Cerebellar cortex (tissue), 1 donor: ENCODE data around the gene EMILIN1.
"Not testable (repeated sequence)": the region's sequence is repeated elsewhere in the genome, so short reads cannot be mapped to it uniquely, and the experiment has no call there.

ENCODE experiments used
- DNase-seq: peaks from one replicate; pipeline ENCODE4 v3.0.0-alpha.2; 2015; ENCODE audit warnings: low spot score

The EMILIN1 gene

GRCh38 chr2:27054721-27055120, 23.7 kb upstream of the EMILIN1 start:
- DNase-seq: no peak

DNA sequence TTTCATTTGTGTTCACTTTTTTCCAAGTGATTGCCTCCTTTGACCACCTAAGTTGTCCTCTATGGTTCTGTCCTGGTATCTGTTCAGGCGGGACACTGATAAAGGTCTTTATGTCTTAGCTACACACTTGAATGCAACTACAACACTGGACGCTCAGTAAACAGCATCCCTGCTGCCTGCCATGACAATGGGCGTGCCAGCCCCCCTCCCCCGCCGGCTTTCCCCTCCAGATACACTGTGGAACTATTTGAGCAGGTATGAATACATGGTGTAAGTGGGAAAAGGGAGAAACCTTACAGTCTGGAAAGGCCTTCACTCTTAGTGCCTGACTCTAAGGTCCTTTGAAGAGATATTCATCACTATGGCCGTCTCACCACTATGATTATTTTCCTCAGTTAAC, 21.2 kb upstream of the EMILIN1 start:
- DNase-seq: no peak

DNA sequence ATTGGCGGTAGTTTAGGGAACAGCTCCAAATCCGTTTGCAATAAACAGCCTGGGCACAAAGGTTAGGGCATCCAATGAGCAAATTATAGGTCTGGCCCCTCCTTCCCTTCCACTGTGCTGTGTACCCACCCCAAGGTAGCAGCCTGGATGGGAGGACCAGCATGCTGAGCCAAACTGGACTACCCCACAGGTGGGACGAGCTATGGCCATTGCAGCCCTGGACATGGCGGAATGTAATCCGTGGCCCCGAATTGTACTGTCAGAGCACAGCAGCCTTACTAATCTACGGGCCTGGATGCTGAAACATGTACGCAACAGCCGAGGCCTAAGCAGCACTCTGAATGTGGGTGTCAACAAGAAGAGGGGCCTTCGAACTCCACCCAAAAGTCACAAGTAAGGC, 20.2 kb upstream of the EMILIN1 start:
- no peak for DNase-seq

GRCh38 chr2:27059141-27059820, 19.1 kb upstream of the EMILIN1 start:
- no peak for DNase-seq

- no peak for DNase-seq
These were observed 18.1 kb upstream of the EMILIN1 start for GRCh38 chr2:27060323-27060722.

DNA sequence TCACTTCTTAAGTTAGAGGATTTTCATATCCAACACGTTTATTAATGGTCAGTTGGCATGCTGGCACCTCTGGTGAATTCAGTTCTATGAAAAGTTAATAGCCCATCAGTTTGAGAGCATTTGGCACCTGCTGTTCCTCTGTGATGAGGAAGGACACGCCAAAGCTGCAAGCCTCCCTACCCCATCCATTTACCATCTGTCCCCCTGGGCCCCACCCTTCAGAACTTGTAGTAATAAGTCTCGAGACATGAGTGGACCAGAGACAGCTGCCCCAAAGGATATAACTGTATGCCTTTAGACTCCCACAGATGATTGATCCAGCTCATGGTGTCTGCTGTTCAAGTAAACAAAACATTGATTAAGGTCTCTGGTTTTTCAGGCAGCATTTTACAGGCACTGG, 13.3 kb upstream of the EMILIN1 start:
- no peak for DNase-seq

DNA sequence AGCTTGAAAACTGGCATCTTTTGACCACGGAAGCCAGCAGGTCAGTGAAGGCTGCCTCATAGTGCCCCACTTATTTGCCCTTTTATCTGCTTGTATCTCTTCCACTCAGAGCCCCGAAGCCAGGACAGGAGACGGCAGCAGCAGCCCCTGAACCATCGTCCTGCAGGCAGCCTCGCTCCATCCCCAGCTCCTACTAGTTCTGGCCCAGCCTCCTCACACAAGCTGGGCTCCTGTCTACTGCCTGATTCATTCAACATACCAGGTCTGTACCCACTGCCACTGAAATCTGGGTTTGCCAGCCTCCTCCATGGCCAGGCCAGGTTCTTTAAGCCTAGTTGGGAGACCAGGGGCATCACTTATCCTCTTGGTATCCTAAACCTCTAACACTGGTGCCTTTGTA, 11.0 kb upstream of the EMILIN1 start:
- no peak for DNase-seq

GRCh38 chr2:27069436-27069835, 9.0 kb upstream of the EMILIN1 start:
- no peak for DNase-seq

- no peak for DNase-seq
These were observed 8.3 kb upstream of the EMILIN1 start for GRCh38 chr2:27069961-27070618.

DNA sequence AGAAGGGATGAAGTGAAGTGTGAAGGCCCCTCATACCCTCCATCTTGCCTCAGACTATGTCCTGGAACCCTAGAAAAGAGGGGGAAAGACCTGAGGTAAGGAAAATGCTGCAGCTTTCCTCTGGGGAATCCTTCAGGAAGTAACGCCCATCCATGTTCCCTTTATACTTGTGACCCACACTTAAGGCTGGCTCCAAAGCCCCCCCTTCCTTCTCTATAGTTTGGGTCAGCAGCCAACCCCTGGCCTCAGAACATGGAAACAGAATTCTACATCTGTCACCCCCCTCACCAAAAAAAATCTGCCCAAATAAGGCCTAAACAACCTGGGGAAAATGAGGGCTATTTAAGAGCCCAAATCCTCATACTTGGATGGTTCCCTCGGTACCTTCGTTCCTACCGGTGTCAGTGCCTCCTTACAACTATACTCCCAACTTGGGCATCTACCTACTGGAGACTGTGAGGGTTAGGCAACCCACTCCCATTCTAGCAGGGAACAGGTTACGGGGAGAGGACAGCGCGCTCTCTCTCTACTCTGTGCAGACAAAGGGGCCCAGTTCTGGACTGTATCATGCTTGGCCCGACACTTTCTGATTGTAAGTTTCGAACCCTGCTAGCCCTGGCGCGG, 7.7 kb upstream of the EMILIN1 start:
- DNase-seq: no peak

DNA sequence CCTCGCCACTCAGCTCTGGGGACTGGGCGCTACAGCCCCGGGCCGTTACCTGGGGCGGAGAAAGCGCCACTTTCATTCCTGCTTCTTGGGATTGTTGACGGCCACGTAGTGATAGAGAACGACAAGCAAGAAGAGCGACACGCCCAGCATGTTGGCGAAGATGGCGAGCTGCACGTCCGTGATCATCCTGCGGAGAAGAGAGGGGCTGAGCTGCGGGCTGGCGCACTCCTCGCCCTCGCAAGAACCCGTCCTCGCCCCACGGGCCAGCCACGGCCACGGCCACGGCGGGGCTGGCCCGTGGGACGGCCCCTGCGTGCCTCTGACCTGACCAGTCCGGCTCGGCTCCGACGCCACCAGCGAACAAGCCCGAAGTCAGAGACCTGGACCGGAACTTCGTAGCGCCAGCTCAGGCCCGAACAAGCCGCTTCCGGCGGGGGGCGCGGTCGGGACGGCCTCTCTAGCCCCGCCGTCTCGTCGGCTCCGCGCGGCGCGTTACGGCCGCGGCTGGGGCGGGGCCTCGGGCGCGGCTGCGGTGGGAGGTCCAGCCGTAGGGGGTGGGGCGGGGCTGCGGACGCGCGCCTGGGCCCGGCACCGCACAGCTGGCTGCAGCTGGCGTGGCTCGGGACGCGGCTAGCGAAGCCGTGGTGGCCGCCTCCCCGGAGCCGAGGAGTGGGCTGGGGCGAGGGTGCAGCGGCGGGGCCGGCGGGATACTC, 7.0 kb upstream of the EMILIN1 start, which contains the start of gene OST4:
OST4 (minus strand) TSS at position 378 of the 713 bp plus-strand sequence.
- peak; percentile 92 for DNase-seq

GRCh38 chr2:27071990-27072830, 6.2 kb upstream of the EMILIN1 start:
- DNase-seq: peak; percentile 20

GRCh38 chr2:27072920-27073319, 5.5 kb upstream of the EMILIN1 start:
- DNase-seq: peak; percentile 11

DNA sequence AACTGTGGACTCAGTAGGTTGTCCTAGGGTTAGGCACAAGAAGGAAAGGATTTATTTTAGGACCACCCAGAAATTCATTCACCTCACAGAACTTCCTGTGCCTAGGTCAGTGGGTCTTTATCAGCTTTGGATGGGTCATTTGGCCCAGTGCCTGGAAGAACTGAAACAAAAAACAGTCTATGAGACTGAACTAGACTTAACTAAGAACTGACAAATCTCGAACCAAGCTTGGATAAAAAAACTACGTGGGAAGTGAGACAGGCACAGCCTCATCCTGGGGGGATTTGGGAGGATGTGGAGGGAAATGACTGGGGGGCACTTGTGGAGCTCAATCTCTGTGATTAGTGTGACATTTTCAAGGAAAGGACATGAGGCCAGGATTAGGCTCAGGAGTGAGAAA, 4.6 kb upstream of the EMILIN1 start:
- DNase-seq: no peak

- DNase-seq: no peak
These were observed 3.5 kb upstream of the EMILIN1 start for GRCh38 chr2:27074738-27075565.

- DNase-seq: not testable (repeated sequence)
These were observed 2.9 kb upstream of the EMILIN1 start for GRCh38 chr2:27075566-27075871.

GRCh38 chr2:27076323-27076722, 2.1 kb upstream of the EMILIN1 start:
- DNase-seq: no peak

GRCh38 chr2:27077231-27077630, 1.2 kb upstream of the EMILIN1 start:
- no peak for DNase-seq

- DNase-seq: no peak
These were observed 1.1 kb downstream of the EMILIN1 start for GRCh38 chr2:27079233-27080139.

DNA sequence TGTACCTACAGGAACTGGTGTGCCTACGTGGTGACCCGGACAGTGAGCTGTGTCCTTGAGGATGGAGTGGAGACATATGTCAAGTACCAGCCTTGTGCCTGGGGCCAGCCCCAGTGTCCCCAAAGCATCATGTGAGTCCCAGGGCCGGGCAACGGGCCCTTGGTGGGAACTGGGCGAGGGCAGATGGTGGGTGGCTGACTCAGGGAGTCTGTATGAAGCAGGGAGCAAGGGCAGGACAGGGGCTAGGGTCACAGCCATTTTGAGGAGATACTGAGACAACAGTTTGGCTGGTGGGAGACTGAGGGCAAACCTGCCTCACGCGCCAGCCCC, 1.7 kb downstream of the EMILIN1 start:
- DNase-seq: no peak
